Stimulated activated naive CD8-positive, alpha-beta T cell treated with anti-CD3 and anti-CD28 coated beads, Interleukin-15, Interleukin-2, amounts not matched to agents 100 ng/mL and 50 ng/mL, for 24 hours (primary cell): Measurements from ENCODE around the gene GRPEL1.

Experiments used
- H3K27ac Mint-ChIP-seq: one replicate; pipeline ENCODE4 v1.8.0; 2021; ENCODE audit warnings: mild to moderate bottlenecking, mixed read lengths
- H3K27me3 Mint-ChIP-seq: one replicate; pipeline ENCODE4 v1.8.0; 2021; ENCODE audit warnings: mixed read lengths
- H3K36me3 Mint-ChIP-seq: one replicate; pipeline ENCODE4 v1.8.0; 2021; ENCODE audit warnings: low read depth, mixed read lengths
- H3K4me1 Mint-ChIP-seq: one replicate; pipeline ENCODE4 v1.8.0; 2021; ENCODE audit warnings: low read depth, mixed read lengths
- H3K4me3 Mint-ChIP-seq: one replicate; pipeline ENCODE4 v1.8.0; 2021; ENCODE audit warnings: mild to moderate bottlenecking, mixed read lengths
- H3K9me3 Mint-ChIP-seq: one replicate; pipeline ENCODE4 v1.8.0; 2021; ENCODE audit warnings: mixed read lengths

Gene GRPEL1

DNA sequence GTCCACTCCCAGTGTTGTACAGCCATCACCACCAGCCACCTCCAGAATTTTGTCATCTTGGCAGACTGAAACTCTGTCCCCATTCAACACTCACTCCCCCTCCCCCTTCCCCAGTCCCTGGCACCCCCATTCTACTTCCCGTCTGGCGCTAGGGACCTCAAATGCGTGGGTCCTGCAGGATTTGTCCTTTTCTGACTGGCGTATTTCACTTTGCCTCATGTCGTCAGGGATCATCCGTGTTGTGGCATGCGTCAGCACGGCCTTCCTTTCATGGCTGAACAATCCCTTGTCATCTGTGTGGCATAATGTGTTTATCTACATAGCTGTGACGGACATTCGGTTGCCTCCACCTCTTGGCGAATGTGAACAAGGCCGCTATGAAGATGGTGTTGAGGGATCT is 19.2 kb downstream of the GRPEL1 start:
- H3K27ac Mint-ChIP-seq: no peak overlapping the region
- no peaks in the 10 kb centered on the region for H3K27me3 Mint-ChIP-seq
- peaks cover under 1% of the 10 kb centered on the region for H3K36me3 Mint-ChIP-seq
- H3K9me3 Mint-ChIP-seq: no peaks in the 10 kb centered on the region
- peaks cover 64% of the 10 kb centered on the region for H3K4me1 Mint-ChIP-seq
- H3K4me3 Mint-ChIP-seq: no peak overlapping the region

- Mint-ChIP-seq H3K9me3 (no peaks in the 10 kb centered on the region), H3K4me1 (peaks cover 58% of the 10 kb centered on the region), H3K4me3 (no peak overlapping the region), H3K27me3 (no peaks in the 10 kb centered on the region), H3K36me3 (no peaks in the 10 kb centered on the region), H3K27ac (peak overlapping the region; percentile 81)
These were observed 20.9 kb downstream of the GRPEL1 start for GRCh38 chr4:7046971-7047370.

GRCh38 chr4:7045961-7046921 is 21.6 kb downstream of the GRPEL1 start:
- no peaks in the 10 kb centered on the region for H3K36me3 Mint-ChIP-seq
- H3K27ac Mint-ChIP-seq: no peak overlapping the region
- H3K9me3 Mint-ChIP-seq: no peaks in the 10 kb centered on the region
- no peaks in the 10 kb centered on the region for H3K27me3 Mint-ChIP-seq
- H3K4me3 Mint-ChIP-seq: peak overlapping the region; percentile 88
- H3K4me1 Mint-ChIP-seq: peaks cover 61% of the 10 kb centered on the region

GRCh38 chr4:7045553-7045952 is 22.3 kb downstream of the GRPEL1 start:
- Mint-ChIP-seq H3K4me3 (peak overlapping the region; percentile 88), H3K36me3 (no peaks in the 10 kb centered on the region), H3K9me3 (no peaks in the 10 kb centered on the region), H3K4me1 (peaks cover 57% of the 10 kb centered on the region), H3K27ac (peak overlapping the region; percentile 32), H3K27me3 (no peaks in the 10 kb centered on the region)

DNA sequence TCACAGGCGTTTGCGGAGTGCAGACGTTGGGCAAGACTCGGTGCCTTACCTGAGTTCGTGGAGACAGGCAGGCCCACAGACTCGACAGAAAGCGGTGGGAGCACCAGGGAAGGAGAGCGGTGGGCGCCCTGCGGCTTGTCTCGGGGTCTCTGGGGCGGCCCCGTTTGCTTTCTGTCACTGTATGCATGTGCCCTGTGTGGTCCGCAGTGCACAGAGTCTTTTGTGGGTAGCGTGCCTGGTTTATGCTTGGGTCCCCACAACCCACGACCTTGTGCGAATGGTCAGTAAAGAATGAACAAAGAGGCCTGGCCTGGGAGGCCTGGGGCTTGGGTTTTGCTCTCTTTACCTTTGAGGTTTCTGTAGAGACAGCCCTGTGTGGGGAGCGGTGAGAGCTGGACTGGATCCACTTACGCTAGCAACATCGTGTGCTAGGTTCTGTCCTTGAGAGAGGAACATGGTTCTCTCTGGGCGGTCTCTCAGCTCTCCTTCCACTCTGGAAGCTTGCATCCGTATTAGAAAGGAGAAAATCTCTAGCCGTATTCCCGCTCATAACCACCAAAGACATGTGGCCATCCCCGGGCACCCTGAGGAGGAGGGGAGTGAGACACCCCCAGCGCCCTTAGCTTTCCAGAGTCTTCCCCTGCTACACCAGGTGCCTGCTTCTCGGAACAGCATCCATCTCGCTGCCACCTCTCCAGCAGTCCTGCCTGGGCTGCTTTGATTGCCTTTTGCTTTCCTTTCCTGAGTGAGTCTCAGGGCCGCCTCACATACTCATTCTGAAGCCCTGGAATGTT is 23.5 kb downstream of the GRPEL1 start:
- H3K4me3 Mint-ChIP-seq: peak overlapping the region; percentile 88
- H3K4me1 Mint-ChIP-seq: peaks cover 52% of the 10 kb centered on the region
- no peaks in the 10 kb centered on the region for H3K36me3 Mint-ChIP-seq
- H3K27me3 Mint-ChIP-seq: no peaks in the 10 kb centered on the region
- H3K9me3 Mint-ChIP-seq: no peaks in the 10 kb centered on the region
- peak overlapping the region; percentile 58 for H3K27ac Mint-ChIP-seq

- Mint-ChIP-seq H3K27ac (peak within 1 kb of the TSS; percentile 58), H3K9me3 (no peaks in the 10 kb centered on the region), H3K36me3 (no peaks in the 10 kb centered on the region), H3K4me3 (peak within 1 kb of the TSS; percentile 88), H3K4me1 (peaks cover 46% of the 10 kb centered on the region), H3K27me3 (no peaks in the 10 kb centered on the region)
These were observed 24.4 kb downstream of the GRPEL1 start, which contains the start of gene TADA2B for GRCh38 chr4:7043284-7044136. TSS of gene TADA2B (plus strand) at chr4:7043372. CDS start at chr4:7043580, 208 bp downstream.

DNA sequence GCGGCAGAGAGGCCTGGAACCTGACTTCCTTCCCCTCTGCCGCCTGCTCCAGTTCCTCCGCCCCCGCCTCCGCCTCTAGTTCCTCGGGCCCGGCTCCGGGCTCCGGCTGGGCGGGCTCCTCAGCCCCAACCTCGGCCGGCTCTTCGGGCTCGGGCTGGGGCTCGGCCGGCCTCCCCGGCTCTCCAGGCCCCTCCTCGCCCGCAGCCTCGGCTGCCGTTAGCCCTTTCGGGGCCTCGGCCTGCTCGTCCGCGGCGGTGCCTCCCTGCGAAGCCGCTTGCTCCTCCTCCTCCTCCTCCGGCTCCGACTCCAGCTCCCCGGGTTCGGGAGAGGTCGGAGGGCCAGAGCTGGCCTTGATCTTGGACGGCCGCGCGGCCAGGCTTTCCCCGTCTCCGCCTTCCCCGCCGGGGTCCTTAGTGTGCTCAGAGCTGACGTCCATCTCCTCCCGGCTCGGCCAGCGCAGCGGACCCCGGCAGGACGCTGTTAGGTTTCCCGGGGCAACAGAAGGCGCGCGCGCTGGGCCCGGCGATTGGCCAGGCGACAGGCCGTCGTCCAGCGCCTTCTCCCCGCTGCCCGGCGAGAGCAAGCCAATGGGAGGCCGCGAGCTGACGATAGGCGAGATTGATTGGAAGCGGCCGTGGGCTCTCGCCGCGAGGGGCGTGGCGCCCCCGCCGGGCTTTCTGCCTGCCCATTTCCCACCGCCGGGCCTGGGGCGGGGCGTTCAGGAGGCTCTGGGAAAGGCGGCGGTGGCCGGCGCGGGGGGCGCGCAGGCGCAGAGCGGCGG is 25.2 kb downstream of the GRPEL1 start:
- Mint-ChIP-seq H3K9me3 (no peaks in the 10 kb centered on the region), H3K4me3 (peak overlapping the region; percentile 85), H3K4me1 (peaks cover 46% of the 10 kb centered on the region), H3K27ac (peak overlapping the region; percentile 36), H3K27me3 (no peaks in the 10 kb centered on the region), H3K36me3 (no peaks in the 10 kb centered on the region)

GRCh38 chr4:7041801-7042502 is 25.9 kb downstream of the GRPEL1 start:
- H3K9me3 Mint-ChIP-seq: no peaks in the 10 kb centered on the region
- no peaks in the 10 kb centered on the region for H3K27me3 Mint-ChIP-seq
- H3K36me3 Mint-ChIP-seq: no peaks in the 10 kb centered on the region
- H3K4me3 Mint-ChIP-seq: peak overlapping the region; percentile 85
- peaks cover 39% of the 10 kb centered on the region for H3K4me1 Mint-ChIP-seq
- H3K27ac Mint-ChIP-seq: peak overlapping the region; percentile 36

- peaks cover 32% of the 10 kb centered on the region for H3K4me1 Mint-ChIP-seq
- no peak overlapping the region for H3K27ac Mint-ChIP-seq
- no peaks in the 10 kb centered on the region for H3K27me3 Mint-ChIP-seq
- H3K4me3 Mint-ChIP-seq: no peak overlapping the region
- H3K9me3 Mint-ChIP-seq: no peaks in the 10 kb centered on the region
- H3K36me3 Mint-ChIP-seq: no peaks in the 10 kb centered on the region
These were observed 26.6 kb downstream of the GRPEL1 start for GRCh38 chr4:7041246-7041645.

DNA sequence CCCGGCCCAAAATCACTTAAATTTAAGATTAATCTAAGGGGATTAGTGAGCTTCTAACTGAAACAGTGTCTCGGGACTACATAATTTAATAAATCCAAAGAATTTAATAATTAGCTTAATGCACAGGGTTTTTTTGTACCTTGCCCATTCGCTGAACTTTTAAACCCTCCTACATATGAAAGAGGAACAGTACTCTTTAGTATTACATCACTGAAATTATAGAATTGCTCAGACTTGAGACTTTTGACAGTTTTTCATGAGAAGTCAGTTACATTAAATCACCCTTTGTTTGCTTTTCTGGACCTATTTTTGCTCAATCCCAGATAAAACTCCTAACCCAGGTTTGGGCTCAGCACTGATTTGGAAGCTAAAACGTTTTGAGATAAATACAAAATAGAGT is 27.1 kb downstream of the GRPEL1 start:
- Mint-ChIP-seq H3K4me1 (peaks cover 27% of the 10 kb centered on the region), H3K9me3 (no peaks in the 10 kb centered on the region), H3K36me3 (no peaks in the 10 kb centered on the region), H3K27ac (no peak overlapping the region), H3K4me3 (no peak overlapping the region), H3K27me3 (no peaks in the 10 kb centered on the region)

DNA sequence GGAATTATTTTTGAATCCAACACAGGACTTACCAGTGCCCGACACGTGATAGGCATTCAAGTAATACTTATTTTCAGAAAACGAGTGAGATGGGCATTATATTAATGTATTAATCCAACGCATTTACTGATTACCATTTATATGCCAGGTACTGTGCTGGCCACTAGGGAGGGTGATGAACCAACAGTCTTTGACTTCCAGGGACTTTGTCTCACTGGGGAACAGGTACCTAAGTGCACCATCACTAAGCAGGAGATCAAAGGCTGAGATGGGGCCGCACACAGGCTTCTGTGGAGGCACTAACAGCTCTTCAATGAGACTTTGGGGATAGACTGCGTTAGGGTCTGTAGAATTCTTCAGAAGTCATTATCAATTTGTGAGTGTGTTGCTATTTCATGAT is 30.4 kb downstream of the GRPEL1 start:
- no peaks in the 10 kb centered on the region for H3K9me3 Mint-ChIP-seq
- no peak overlapping the region for H3K4me3 Mint-ChIP-seq
- H3K36me3 Mint-ChIP-seq: no peaks in the 10 kb centered on the region
- H3K4me1 Mint-ChIP-seq: peaks cover 8% of the 10 kb centered on the region
- H3K27me3 Mint-ChIP-seq: no peaks in the 10 kb centered on the region
- H3K27ac Mint-ChIP-seq: no peak overlapping the region

- no peaks in the 10 kb centered on the region for H3K27me3 Mint-ChIP-seq
- H3K27ac Mint-ChIP-seq: no peak overlapping the region
- no peaks in the 10 kb centered on the region for H3K4me1 Mint-ChIP-seq
- peaks cover 15% of the 10 kb centered on the region for H3K36me3 Mint-ChIP-seq
- H3K9me3 Mint-ChIP-seq: no peaks in the 10 kb centered on the region
- no peak overlapping the region for H3K4me3 Mint-ChIP-seq
These were observed 33.4 kb downstream of the GRPEL1 start for GRCh38 chr4:7034262-7035081.

- H3K36me3 Mint-ChIP-seq: peaks cover 30% of the 10 kb centered on the region
- no peaks in the 10 kb centered on the region for H3K27me3 Mint-ChIP-seq
- no peaks in the 10 kb centered on the region for H3K9me3 Mint-ChIP-seq
- H3K4me3 Mint-ChIP-seq: no peak overlapping the region
- H3K27ac Mint-ChIP-seq: no peak overlapping the region
- no peaks in the 10 kb centered on the region for H3K4me1 Mint-ChIP-seq
These were observed 35.3 kb downstream of the GRPEL1 start for GRCh38 chr4:7032596-7032995.
